ENCODE results near the gene MAGI2.

MAGI2 gene

DNA sequence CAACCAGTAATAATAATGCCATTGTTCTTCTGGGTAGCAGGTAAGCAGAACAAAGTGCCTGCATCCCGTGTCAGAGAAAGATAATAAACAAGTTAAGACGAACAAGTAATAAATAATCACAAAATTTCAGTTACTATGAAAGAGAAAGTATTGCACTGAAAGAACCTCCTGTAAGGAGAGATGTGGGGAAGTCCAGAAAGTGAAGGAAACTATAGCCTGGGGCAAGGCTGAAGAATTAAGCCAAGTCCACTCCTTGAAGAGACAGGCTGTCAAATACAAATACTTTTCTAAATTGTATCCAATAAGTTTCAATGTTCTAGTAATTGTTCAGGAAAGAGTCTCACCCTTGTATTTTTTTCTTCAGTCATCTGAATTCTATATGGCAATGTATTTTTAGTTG lies 611.4 kb downstream of the MAGI2 start:
- in situ Hi-C loops (cut with MboI; ENCODE audit: low sequenced_read_pairs), result no loop called here

DNA sequence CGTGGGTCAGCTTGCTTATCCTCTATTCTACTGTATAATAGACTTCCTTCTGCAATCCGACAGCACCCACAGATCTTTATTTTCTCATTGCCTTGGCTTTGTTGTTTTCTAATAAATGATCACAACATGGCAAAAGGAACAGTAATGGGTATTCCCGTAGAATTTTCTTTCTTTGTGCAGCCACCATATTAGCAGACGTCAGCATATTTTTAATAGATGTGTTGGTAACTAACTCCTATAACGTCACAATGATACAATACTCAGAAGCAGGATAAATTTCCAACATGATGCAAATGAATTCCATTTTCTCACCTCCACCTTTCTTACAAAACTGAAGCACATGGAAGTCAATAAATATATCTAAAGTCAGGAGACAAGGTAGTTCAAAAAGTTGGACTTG lies 617.6 kb downstream of the MAGI2 start:
- in situ Hi-C loops (cut with MboI; ENCODE audit: low sequenced_read_pairs), result no loop called here

GRCh38 chr7:78828317-78828716 lies 625.1 kb downstream of the MAGI2 start:
- in situ Hi-C loops (cut with MboI; ENCODE audit: low sequenced_read_pairs), result no loop called here

GRCh38 chr7:78803501-78804127 lies 649.9 kb downstream of the MAGI2 start:
- in situ Hi-C loops (cut with MboI; ENCODE audit: low sequenced_read_pairs), result no loop called here

GRCh38 chr7:78794101-78794500 lies 659.4 kb downstream of the MAGI2 start:
- in situ Hi-C loops (cut with MboI; ENCODE audit: low sequenced_read_pairs), result no loop called here

DNA sequence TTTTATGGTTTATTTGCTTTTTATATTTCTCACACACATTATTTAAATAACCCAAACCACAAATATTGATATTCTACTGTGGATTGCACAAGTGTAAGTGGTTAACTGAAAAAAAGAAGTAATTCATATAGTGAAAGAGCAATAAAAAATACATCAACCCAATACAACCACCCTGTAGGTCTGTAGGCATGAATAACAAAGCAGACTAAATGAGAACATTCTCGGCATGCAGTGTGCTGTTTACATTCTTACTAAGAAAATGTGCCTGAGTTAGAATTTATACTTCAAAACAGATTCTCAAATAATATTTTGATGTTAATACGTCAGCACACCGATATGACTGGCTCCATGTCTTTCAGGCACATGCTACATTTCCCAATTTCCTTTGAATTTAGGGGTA lies 660.8 kb downstream of the MAGI2 start:
- in situ Hi-C loops (cut with MboI; ENCODE audit: low sequenced_read_pairs), result no loop called here

DNA sequence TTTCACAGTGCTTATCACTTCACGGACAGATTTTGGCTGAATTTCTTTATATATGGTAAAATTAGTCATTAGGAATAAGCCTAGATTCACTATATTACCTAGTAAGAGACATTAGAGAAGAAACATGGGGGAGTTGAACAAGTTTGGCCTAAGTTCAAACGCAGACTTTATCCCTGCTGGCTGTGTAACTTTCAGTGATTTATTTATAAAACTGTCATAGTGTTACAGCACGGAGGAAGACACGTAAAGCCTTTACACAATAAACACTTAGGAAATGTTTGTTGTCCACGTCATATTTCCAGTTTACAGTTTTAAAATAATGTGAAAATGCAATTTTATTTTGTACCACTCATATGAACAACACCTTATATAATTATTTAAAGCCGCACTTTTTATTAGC lies 661.5 kb downstream of the MAGI2 start:
- in situ Hi-C loops (cut with MboI; ENCODE audit: low sequenced_read_pairs), result no loop called here

GRCh38 chr7:78788464-78788863 lies 665.0 kb downstream of the MAGI2 start:
- in situ Hi-C loops (cut with MboI; ENCODE audit: low sequenced_read_pairs), result no loop called here

- in situ Hi-C loops (cut with MboI; ENCODE audit: low sequenced_read_pairs), result no loop called here
Observed at GRCh38 chr7:78787854-78788253, 665.6 kb downstream of the MAGI2 start.

DNA sequence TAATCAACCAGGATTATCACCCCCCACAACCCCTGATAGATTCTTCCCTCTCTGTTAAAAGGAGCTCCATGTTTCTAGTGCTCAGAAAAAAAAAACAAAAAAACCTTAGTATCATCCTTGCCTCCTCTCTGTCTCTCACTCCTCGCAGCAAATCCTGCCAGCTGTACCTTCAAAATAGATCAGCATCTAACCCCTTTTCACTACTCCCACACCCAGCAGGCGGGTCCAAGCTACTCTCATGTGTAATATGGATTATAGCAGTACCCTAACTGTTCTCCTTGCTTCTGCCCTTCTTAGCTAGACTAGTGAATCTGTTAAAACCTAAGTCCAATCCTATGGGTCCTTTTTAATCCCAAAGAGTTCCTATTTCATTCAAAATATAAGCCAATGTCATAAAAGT lies 667.4 kb downstream of the MAGI2 start:
- in situ Hi-C loops (cut with MboI; ENCODE audit: low sequenced_read_pairs), result no loop called here

DNA sequence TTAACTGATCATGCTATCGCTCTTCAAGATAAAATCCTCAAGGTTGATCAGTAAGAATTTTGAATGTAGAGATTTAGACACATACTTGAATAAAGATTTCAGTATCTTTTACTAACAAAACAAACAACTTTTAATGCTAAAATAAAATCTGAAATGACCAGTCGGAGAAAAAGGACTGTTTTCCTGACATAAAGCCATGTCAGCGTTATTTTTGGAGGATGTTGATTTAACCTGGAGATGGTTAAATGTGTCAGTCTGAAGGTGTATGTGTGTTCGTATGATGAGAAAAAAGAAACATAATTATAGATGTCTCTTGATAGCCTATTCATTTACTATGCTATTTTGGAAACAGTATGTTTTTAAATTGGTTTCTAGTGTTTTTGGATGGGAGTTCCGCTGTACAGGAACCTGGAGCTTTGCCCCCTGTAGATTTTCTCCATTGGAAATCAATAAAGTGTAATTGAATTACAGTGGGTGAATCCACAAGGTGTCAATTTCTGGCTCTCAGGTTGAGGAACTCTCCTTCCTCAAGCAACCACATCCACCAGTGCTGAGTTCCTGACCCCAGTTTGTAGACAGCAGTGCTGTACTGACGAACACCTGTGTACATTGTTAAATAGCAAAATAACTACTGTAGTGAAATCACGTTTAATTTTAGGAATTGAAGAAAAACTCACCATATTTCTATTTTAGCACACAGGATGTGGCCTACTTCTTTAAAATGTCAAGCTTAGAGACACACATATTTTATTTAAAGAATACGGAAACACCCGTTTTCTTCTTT lies 670.1 kb downstream of the MAGI2 start:
- in situ Hi-C loops (cut with MboI; ENCODE audit: low sequenced_read_pairs), result no loop called here

- in situ Hi-C loops (cut with MboI; ENCODE audit: low sequenced_read_pairs), result no loop called here
Observed at GRCh38 chr7:78780560-78780959, 672.9 kb downstream of the MAGI2 start.

- in situ Hi-C loops (cut with MboI; ENCODE audit: low sequenced_read_pairs), result no loop called here
Observed at GRCh38 chr7:78779788-78780187, 673.7 kb downstream of the MAGI2 start.

DNA sequence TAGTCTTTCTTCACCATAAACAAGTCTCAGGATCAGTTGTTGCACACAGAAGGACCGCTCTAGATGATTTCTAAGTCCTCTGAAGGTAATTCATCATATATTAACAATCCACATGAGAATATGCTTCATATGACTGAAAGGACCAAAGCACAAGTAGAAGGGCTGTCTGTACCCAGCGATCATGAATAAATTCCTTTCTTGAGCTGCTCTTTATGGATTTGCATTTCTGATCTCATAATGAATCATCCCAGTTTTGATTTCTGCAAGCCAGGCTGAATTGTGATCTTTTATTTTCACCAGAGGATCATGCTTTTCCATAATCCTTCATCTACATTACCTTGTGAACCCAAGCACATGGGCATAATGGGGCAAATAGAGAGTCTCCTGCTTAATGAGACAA lies 675.6 kb downstream of the MAGI2 start:
- in situ Hi-C loops (cut with MboI; ENCODE audit: low sequenced_read_pairs), result no loop called here

DNA sequence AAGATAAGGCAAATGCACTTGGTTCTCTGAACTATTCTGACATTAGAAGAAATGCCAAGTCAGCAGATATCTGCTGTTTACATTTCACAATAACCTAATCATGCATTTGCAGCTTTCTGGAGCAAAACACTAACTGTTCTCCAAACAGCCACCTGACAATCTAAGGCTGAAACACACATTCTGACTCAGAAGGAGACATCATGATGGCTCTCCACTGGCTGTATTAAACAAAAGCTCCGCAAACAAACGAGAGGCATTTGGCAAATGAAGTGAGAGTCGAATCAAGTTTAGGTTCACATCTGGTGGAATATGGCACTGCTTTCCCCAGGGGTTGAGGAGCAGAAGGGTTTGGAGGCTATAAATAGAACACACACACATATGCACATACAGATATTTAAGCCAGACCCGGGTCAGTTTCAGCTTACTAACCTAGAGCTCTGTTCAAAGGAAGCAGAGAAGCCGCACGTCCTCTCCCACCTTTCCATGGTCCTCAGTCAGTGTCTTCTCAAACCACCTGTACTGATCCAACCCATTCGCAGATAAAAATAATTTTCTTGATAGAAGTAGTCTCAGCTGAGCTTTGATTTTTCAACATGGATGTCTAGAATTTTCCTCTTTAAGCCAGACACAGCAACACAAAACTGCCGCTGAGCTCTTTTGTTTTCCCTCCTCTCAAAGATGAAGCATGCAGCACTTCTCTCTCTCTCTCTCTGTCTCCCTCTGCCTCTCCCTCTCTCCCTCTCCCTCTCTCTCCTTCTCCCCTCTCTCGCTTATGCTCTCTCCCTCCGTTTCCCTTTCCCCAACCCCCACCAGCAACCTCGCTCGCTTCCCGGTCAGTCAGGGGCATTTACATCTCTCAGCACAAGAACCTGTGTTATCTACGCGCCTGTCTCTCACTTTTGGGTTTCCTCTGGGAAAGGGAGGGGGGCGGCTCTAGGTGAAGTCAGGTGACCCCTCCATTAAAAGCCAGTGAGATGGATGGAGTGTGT lies 682.8 kb downstream of the MAGI2 start:
- in situ Hi-C loops (cut with MboI; ENCODE audit: low sequenced_read_pairs), result no loop called here

DNA sequence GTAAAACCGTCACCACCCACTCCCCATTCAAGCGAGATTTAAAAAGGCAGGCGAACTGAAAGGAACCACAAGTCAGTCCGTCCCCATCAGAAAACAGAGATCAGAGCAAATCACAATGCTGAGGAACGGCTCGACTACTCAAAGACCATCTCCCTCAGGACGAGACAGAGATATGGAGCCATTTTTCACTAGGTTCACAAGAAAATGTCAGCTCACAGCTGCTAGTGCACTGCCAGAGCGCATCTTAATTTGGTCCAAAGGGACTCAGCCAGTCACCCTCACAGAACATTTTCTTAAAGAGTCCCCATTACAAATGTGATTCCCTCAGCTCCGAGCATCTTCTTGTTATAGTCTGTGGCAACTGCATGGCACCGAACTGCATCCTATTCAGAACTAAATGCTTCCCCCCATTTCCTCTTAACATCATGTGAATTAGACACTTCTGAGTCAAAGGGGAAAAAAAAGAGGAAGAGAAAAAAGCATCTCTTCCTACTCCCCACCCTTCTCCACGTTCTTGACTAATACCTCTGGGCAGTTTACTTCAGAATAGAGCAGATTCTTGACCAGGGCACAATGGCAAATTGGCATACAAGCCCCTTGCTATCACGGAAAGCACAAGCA lies 683.9 kb downstream of the MAGI2 start:
- in situ Hi-C loops (cut with MboI; ENCODE audit: low sequenced_read_pairs), result no loop called here

DNA sequence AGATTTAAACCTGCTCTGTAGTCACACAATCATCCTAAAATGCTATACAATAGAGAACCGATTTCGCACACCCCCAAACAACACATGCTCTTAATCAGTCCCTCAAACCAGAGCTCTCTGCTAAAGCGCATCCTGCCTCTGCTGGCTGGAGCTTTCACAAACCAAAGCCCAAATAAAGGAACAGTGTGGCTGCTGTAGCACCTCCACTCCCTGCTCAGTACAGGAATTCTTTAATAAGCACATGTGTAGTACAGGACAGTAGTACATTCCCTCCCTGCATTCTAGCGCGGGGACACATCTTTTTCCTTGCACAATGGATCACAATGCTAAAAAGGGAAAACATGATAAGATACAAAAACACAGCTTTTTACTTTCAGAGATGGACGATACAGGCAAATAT lies 684.6 kb downstream of the MAGI2 start:
- in situ Hi-C loops (cut with MboI; ENCODE audit: low sequenced_read_pairs), result no loop called here

DNA sequence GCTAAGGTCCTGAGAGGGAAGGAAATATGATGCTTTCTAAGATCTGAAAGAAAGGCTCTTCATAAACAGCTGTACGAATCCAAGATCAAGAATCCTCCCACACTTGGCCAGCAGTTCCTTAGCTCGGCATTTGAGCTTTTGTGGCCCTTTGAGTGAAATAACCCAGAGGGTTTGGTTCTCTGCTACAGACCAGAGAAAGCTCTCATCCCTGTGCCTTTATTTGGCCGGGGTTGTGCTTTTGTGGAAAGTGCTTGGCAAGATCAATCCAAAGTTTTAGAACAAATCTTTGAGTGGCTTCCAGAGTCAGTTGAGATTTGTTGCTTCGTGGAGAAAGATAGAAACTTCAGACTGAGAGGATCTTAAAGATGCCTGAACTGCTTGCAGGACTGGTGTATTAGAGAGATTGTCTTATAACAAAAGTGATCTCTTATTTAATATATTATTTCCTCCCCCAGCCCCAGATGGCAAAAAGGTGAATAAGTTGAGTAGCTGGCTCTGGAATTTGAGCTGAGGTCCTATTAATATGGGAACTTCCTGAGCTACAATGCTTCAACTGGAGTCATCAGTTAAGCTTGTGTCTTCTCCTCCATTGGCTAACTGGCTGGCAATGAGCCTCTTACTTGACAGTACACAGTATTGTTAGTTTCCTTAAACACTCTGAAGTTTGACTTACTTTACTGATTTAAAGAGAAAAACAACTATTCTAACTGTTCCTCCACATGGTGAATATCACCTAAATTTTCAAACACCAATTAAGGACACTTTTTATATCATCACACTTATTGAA lies 687.3 kb downstream of the MAGI2 start:
- in situ Hi-C loops (cut with MboI; ENCODE audit: low sequenced_read_pairs), result no loop called here

- in situ Hi-C loops (cut with MboI; ENCODE audit: low sequenced_read_pairs), result no loop called here
Observed at GRCh38 chr7:78764571-78764970, 688.9 kb downstream of the MAGI2 start.

- in situ Hi-C loops (cut with MboI; ENCODE audit: low sequenced_read_pairs), result no loop called here
Observed at GRCh38 chr7:78762625-78763024, 690.8 kb downstream of the MAGI2 start.

All from hTERT RPE-1 (cell line).